Measurements from ENCODE around the gene TTC31. TPM values are rescaled to one million over a fixed set of nuclear protein-coding genes. Genes with fewer than 3 reads are reported as not detected.

The TTC31 gene
- total RNA-seq, 1 experiment from 2014 or later, result 38.3 TPM

GRCh38 chr2:74531666-74532065, 48.8 kb downstream of the TTC31 start:
- Mint-ChIP-seq H3K36me3 (peaks cover 32% of the 10 kb centered on the region), H3K4me1 (peaks cover 14% of the 10 kb centered on the region), H3K27ac (no peak overlapping the region), H3K27me3 (ENCODE audit: low read depth) (no peaks in the 10 kb centered on the region), H3K9me3 (no peaks in the 10 kb centered on the region), H3K4me3 (no peak overlapping the region)
- no peak for ATAC-seq
- TF ChIP-seq, protein P1, sequence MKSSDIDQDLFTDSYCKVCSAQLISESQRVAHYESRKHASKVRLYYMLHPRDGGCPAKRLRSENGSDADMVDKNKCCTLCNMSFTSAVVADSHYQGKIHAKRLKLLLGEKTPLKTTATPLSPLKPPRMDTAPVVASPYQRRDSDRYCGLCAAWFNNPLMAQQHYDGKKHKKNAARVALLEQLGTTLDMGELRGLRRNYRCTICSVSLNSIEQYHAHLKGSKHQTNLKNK (CRISPR knock-in tag; IDR thresholded peaks at IDR 0.05), result no peak
- TF ChIP-seq TEAD4 (CRISPR knock-in tag; IDR thresholded peaks at IDR 0.05), result no peak
- no peak for TF ChIP-seq PRDM15 (CRISPR knock-in tag; IDR thresholded peaks at IDR 0.05)
- TF ChIP-seq MXD4 (CRISPR knock-in tag; IDR thresholded peaks at IDR 0.05; ENCODE audit: borderline replicate concordance), result no peak
- TF ChIP-seq MAX (CRISPR knock-in tag; IDR thresholded peaks at IDR 0.05), result no peak
- no peak for TF ChIP-seq ZNF121 (CRISPR knock-in tag; IDR thresholded peaks at IDR 0.05)
- no peak for TF ChIP-seq SP1 (CRISPR knock-in tag; conservative IDR thresholded peaks at IDR 0.05)
- no peak for TF ChIP-seq OVOL2 (CRISPR knock-in tag; IDR thresholded peaks at IDR 0.05; ENCODE audit: borderline replicate concordance)
- no peak for TF ChIP-seq ZNF396 (CRISPR knock-in tag; IDR thresholded peaks at IDR 0.05; ENCODE audit: borderline replicate concordance)
- CTCF ChIA-PET, result interaction anchor here (1.3 kb wide), 1 partner anchor 41 kb away, joined by 4 read pairs; no protein-coding TSS in a partner anchor
- POLR2A ChIA-PET, result interaction anchor here (0.7 kb wide), 1 partner anchor 65 kb away, joined by 3 read pairs; no protein-coding TSS in a partner anchor
- DNase-seq (ENCODE audit: low spot score), result no peak

- H3K4me3 Mint-ChIP-seq, result no peak overlapping the region
- peaks cover 18% of the 10 kb centered on the region for H3K4me1 Mint-ChIP-seq
- H3K36me3 Mint-ChIP-seq, result peaks cover 27% of the 10 kb centered on the region
- H3K27me3 Mint-ChIP-seq (ENCODE audit: low read depth), result 0 out of 2 replicates have a peak, but pooled peaks cover 3% of the 10 kb centered on the region
- H3K27ac Mint-ChIP-seq, result no peak overlapping the region
- ATAC-seq (no peak), DNase-seq (ENCODE audit: low spot score) (no peak)
- ChIA-PET POLR2A (no interaction called here), CTCF (no interaction called here)
- H3K9me3 Mint-ChIP-seq, result no peaks in the 10 kb centered on the region
- TF ChIP-seq ZNF232 (CRISPR knock-in tag; IDR thresholded peaks at IDR 0.05) (no peak), SMAD3 (CRISPR knock-in tag; IDR thresholded peaks at IDR 0.05; ENCODE audit: borderline replicate concordance) (no peak), RORB (CRISPR knock-in tag; IDR thresholded peaks at IDR 0.05) (no peak), ZNF532 (CRISPR knock-in tag; IDR thresholded peaks at IDR 0.05; ENCODE audit: borderline replicate concordance) (no peak), TCF7 (CRISPR knock-in tag; IDR thresholded peaks at IDR 0.05; ENCODE audit: low read depth) (no peak), SOX15 (CRISPR knock-in tag; IDR thresholded peaks at IDR 0.05) (no peak), ZNF425 (CRISPR knock-in tag; conservative IDR thresholded peaks at IDR 0.05) (no peak), NFE2L1 (CRISPR knock-in tag; IDR thresholded peaks at IDR 0.05) (no peak), ZBTB21 (CRISPR knock-in tag; IDR thresholded peaks at IDR 0.05; ENCODE audit: borderline replicate concordance) (no peak), OVOL2 (CRISPR knock-in tag; IDR thresholded peaks at IDR 0.05; ENCODE audit: borderline replicate concordance) (no peak)
- TF ChIP-seq, protein P2, sequence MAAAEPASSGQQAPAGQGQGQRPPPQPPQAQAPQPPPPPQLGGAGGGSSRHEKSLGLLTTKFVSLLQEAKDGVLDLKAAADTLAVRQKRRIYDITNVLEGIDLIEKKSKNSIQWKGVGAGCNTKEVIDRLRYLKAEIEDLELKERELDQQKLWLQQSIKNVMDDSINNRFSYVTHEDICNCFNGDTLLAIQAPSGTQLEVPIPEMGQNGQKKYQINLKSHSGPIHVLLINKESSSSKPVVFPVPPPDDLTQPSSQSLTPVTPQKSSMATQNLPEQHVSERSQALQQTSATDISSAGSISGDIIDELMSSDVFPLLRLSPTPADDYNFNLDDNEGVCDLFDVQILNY (CRISPR knock-in tag; IDR thresholded peaks at IDR 0.05), result no peak
- TF ChIP-seq, protein P3, sequence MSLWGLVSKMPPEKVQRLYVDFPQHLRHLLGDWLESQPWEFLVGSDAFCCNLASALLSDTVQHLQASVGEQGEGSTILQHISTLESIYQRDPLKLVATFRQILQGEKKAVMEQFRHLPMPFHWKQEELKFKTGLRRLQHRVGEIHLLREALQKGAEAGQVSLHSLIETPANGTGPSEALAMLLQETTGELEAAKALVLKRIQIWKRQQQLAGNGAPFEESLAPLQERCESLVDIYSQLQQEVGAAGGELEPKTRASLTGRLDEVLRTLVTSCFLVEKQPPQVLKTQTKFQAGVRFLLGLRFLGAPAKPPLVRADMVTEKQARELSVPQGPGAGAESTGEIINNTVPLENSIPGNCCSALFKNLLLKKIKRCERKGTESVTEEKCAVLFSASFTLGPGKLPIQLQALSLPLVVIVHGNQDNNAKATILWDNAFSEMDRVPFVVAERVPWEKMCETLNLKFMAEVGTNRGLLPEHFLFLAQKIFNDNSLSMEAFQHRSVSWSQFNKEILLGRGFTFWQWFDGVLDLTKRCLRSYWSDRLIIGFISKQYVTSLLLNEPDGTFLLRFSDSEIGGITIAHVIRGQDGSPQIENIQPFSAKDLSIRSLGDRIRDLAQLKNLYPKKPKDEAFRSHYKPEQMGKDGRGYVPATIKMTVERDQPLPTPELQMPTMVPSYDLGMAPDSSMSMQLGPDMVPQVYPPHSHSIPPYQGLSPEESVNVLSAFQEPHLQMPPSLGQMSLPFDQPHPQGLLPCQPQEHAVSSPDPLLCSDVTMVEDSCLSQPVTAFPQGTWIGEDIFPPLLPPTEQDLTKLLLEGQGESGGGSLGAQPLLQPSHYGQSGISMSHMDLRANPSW (CRISPR knock-in tag; conservative IDR thresholded peaks at IDR 0.05; ENCODE audit: low read depth), result no peak
Observed at GRCh38 chr2:74532222-74532621, 49.3 kb downstream of the TTC31 start.
